Measurements from ENCODE around the gene CDH13. TPM values are rescaled to one million over a fixed set of nuclear protein-coding genes. Genes with fewer than 3 reads are reported as not detected.
A peak's percentile ranks its signal among the peaks of the same experiment; 100 is the strongest.

CDH13 gene
- total RNA-seq, 2 experiments from 2014 or later, result not detected

GRCh38 chr16:82882226-82882625, 255.5 kb downstream of the CDH13 start:
- CTCF ChIA-PET (ENCODE audit: unreplicated experiment), result no interaction called here
- H2AFZ ChIP-seq (ENCODE audit: low read length), result no peak overlapping the region
- POLR2A ChIA-PET, result interaction anchor here (0.5 kb wide), 1 partner anchor 651 kb away, joined by 5 read pairs; no protein-coding TSS in a partner anchor
- H4K20me1 ChIP-seq (ENCODE audit: insufficient read depth, low read length), result no peaks in the 10 kb centered on the region
- TF ChIP-seq CTCF (conservative IDR thresholded peaks at IDR 0.05; ENCODE audit: low read length), result no peak
- no peak for TF ChIP-seq EZH2phosphoT487 (IDR thresholded peaks at IDR 0.05; ENCODE audit: borderline replicate concordance, low read depth, low read length)
- no peaks in the 10 kb centered on the region for H3K79me2 ChIP-seq (ENCODE audit: insufficient read depth, low read depth, low read length)
- no peak for DNase-seq (ENCODE audit: low spot score)
- H3K4me1 ChIP-seq (ENCODE audit: insufficient read depth, low read length, poor library complexity, severe bottlenecking), result peaks cover 12% of the 10 kb centered on the region
- no peak overlapping the region for H3K4me3 ChIP-seq (ENCODE audit: low read depth, low read length, poor library complexity, severe bottlenecking)
- no TSS peak for BruUV-seq (replicated peaks)
- no peaks in the 10 kb centered on the region for H3K36me3 ChIP-seq (ENCODE audit: insufficient read depth, low read length)
- H3K9me2 ChIP-seq (ENCODE audit: insufficient read depth, low read length), result no peaks in the 10 kb centered on the region
- no peak overlapping the region for H3K27ac ChIP-seq (ENCODE audit: low read depth, low read length, poor library complexity, severe bottlenecking)
- no peak overlapping the region for H3K4me2 ChIP-seq (ENCODE audit: low read length)
- no peaks in the 10 kb centered on the region for H3K9me3 ChIP-seq (ENCODE audit: low read length)
- intact Hi-C loops (cut with micrococcal nuclease; ENCODE audit: unreplicated experiment), result no loop called here

GRCh38 chr16:82882982-82883835, 256.4 kb downstream of the CDH13 start:
- H3K27ac ChIP-seq (ENCODE audit: low read depth, low read length, poor library complexity, severe bottlenecking), result no peak overlapping the region
- peaks cover 12% of the 10 kb centered on the region for H3K4me1 ChIP-seq (ENCODE audit: insufficient read depth, low read length, poor library complexity, severe bottlenecking)
- intact Hi-C loops (cut with micrococcal nuclease; ENCODE audit: unreplicated experiment), result no loop called here
- TF ChIP-seq EZH2phosphoT487 (IDR thresholded peaks at IDR 0.05; ENCODE audit: borderline replicate concordance, low read depth, low read length) (no peak), CTCF (conservative IDR thresholded peaks at IDR 0.05; ENCODE audit: low read length) (no peak)
- H3K9me3 ChIP-seq (ENCODE audit: low read length), result no peaks in the 10 kb centered on the region
- H4K20me1 ChIP-seq (ENCODE audit: insufficient read depth, low read length), result no peaks in the 10 kb centered on the region
- CTCF ChIA-PET (ENCODE audit: unreplicated experiment), result interaction anchor here (0.5 kb wide), 1 partner anchor 242 kb away, joined by 3 read pairs; no protein-coding TSS in a partner anchor
- BruUV-seq (replicated peaks), result no TSS peak
- peak; percentile 51 for DNase-seq (ENCODE audit: low spot score)
- no peaks in the 10 kb centered on the region for H3K9me2 ChIP-seq (ENCODE audit: insufficient read depth, low read length)
- H3K4me3 ChIP-seq (ENCODE audit: low read depth, low read length, poor library complexity, severe bottlenecking), result no peak overlapping the region
- POLR2A ChIA-PET, result interaction anchor here (0.5 to 0.8 kb wide), 3 partner anchors 14 to 1195 kb away, joined by 3 read pairs; no protein-coding TSS in a partner anchor
- no peaks in the 10 kb centered on the region for H3K36me3 ChIP-seq (ENCODE audit: insufficient read depth, low read length)
- no peak overlapping the region for H2AFZ ChIP-seq (ENCODE audit: low read length)
- no peaks in the 10 kb centered on the region for H3K79me2 ChIP-seq (ENCODE audit: insufficient read depth, low read depth, low read length)
- H3K4me2 ChIP-seq (ENCODE audit: low read length), result peak overlapping the region; percentile 33

Measured in OCI-LY7 (cell line).